ENCODE results near the gene YY1AP1.

GRCh38 chr1:155719703-155720102 lies 31.1 kb upstream of the YY1AP1 start:
- no peak for TF ChIP-seq CTCF (conservative IDR thresholded peaks at IDR 0.05; ENCODE audit: low read depth, low read length)
- TF ChIP-seq EZH2 (IDR thresholded peaks at IDR 0.05; ENCODE audit: borderline replicate concordance, low read depth, low read length, poor library complexity, severe bottlenecking), result no peak

All from A673 (cell line).